Uterus (tissue), 2 donors: ENCODE results near the gene TMPRSS11A.

Source experiments
- CTCF ChIP-seq, 4 experiments: fragments of 200-600 bp in 2 of 4; fragments of 450-650 bp in 2 of 4; sonication (generic) in 2 of 4; IDR thresholded peaks; one replicate each; pipeline ENCODE4 v1.5.1; 2016 to 2019; ENCODE audit warnings: antibody characterized with exemption in 4 of 4, mild to moderate bottlenecking in 2 of 4, moderate library complexity in 1 of 4
- POLR2A ChIP-seq, 2 donors: fragments of 450-650 bp; IDR thresholded peaks; one replicate each; pipeline ENCODE4 v1.6.1; 2016; ENCODE audit warnings: antibody characterized with exemption in 2 of 2, mild to moderate bottlenecking in 1 of 2, moderate library complexity in 1 of 2

GRCh38 chr4:67899096-67899495 is 64.2 kb downstream of the TMPRSS11A start:
- TF ChIP-seq CTCF (IDR thresholded peaks at IDR 0.05) (no peak), POLR2A (IDR thresholded peaks at IDR 0.05) (no peak)
